GM19238 (cell line): ENCODE data around the gene CKS1B.
"Not testable (repeated sequence)": the region's sequence is repeated elsewhere in the genome, so short reads cannot be mapped to it uniquely, and the experiment has no call there.

Experiments used
- DNase-seq: peaks from one replicate; pipeline ENCODE4 v3.0.0; 2011; ENCODE audit warnings: low spot score; ENCODE audit not compliant: insufficient read length

Gene CKS1B

GRCh38 chr1:154964359-154964758, 10.1 kb upstream of the CKS1B start:
- no peak for DNase-seq

- no peak for DNase-seq
Measured at GRCh38 chr1:154966111-154966510, 8.4 kb upstream of the CKS1B start.

- no peak for DNase-seq
Measured at GRCh38 chr1:154967331-154967950, 7.0 kb upstream of the CKS1B start.

GRCh38 chr1:154968731-154969130, 5.8 kb upstream of the CKS1B start:
- no peak for DNase-seq

GRCh38 chr1:154969246-154969645, 5.2 kb upstream of the CKS1B start:
- DNase-seq = no peak

- no peak for DNase-seq
Measured at GRCh38 chr1:154969860-154970452, 4.5 kb upstream of the CKS1B start.

- DNase-seq = peak; percentile 77
Measured at GRCh38 chr1:154970631-154971340, 3.7 kb upstream of the CKS1B start, which contains the start of gene SHC1. SHC1 (minus strand) TSS chr1:154970747; CDS start chr1:154970526, 221 bp downstream.

- no peak for DNase-seq
Measured at GRCh38 chr1:154971341-154971998, 3.0 kb upstream of the CKS1B start.

GRCh38 chr1:154972213-154972516, 2.3 kb upstream of the CKS1B start:
- DNase-seq = no peak

- DNase-seq = no peak
Measured at GRCh38 chr1:154972517-154973343, 1.8 kb upstream of the CKS1B start.

- peak; percentile 81 for DNase-seq
Measured at GRCh38 chr1:154973344-154974101, 958 bp upstream of the CKS1B start.

- peak; percentile 78 for DNase-seq
Measured at GRCh38 chr1:154974808-154975408, 427 bp downstream of the CKS1B start.

- peak; percentile 33 for DNase-seq
Measured at GRCh38 chr1:154975409-154976059, 1.1 kb downstream of the CKS1B start.

GRCh38 chr1:154977762-154978161, 3.3 kb downstream of the CKS1B start:
- not testable (repeated sequence) for DNase-seq

- DNase-seq = no peak
Measured at GRCh38 chr1:154978360-154978759, 3.9 kb downstream of the CKS1B start.

GRCh38 chr1:154982341-154982740, 7.9 kb downstream of the CKS1B start:
- no peak for DNase-seq

GRCh38 chr1:154982897-154983648, 8.6 kb downstream of the CKS1B start, which contains the start of gene FLAD1:
FLAD1 (plus strand) TSS chr1:154983344; CDS start chr1:154983695, 351 bp downstream.
- peak; percentile 98 for DNase-seq

- no peak for DNase-seq
Measured at GRCh38 chr1:154983776-154984466, 9.4 kb downstream of the CKS1B start.
